GM21619 (cell line): ENCODE data around the gene DISC1.

ENCODE experiments used
- ATAC-seq: cut with Tn5 transposase; IDR thresholded peaks from one replicate; pipeline ENCODE4 v1.9.1; 2021; ENCODE audit not compliant: unreplicated experiment

The DISC1 gene

GRCh38 chr1:231972111-231972445, 345.5 kb downstream of the DISC1 start:
- no peak for ATAC-seq

DNA sequence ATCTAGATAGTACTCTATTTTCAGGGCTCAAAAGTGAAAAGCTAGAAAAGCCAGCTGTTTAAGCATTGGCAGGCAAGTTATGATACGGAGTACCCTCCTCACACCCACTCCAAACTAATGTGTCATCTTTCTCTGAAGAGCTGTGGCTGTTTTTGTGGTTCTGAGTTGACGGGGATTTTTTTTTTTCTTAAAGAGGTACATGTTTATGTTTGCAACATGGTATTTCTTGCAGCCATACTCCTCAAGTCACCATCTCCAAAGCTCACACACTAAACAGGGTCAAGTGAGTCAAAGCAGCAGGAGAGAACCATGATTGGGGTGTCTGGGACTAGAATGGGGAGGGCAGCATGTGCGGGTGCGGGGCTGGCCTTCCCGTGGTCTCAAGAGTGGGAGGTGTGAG, 347.2 kb downstream of the DISC1 start:
- ATAC-seq = no peak

- ATAC-seq = no peak
These were observed 349.6 kb downstream of the DISC1 start for GRCh38 chr1:231976231-231976630.

- no peak for ATAC-seq
These were observed 355.1 kb downstream of the DISC1 start for GRCh38 chr1:231981675-231982074.

- no peak for ATAC-seq
These were observed 356.4 kb downstream of the DISC1 start for GRCh38 chr1:231982871-231983587.

DNA sequence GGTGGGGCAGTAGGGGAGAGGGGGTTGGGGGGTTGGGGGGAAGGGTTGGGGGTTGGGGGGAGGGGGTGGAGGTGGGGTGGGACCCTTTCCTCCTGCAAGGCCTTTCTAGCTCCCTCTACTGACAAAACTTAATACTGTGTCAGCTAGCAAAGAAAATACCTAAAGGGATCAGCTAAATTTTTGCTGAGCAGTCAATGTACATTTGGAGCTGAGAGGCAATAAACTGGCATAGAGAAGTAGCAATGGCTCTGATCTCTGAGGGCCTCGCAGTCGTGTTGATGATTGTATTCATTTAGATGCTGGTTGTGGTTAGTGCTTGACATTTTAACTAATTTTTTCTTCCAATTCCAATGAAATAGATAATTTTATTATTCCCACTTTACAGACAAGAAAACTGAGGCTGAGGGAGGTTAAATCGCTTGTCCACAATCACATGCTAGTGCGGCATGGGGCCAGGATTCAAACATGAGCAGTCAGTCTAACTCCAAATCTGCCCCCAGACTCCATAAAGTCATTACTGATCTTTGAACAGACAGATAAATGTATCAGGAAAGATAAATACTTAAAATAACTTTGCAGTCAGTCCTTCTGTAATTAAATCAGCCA, 357.1 kb downstream of the DISC1 start:
- no peak for ATAC-seq

GRCh38 chr1:231985296-231986023, 358.9 kb downstream of the DISC1 start:
- no peak for ATAC-seq

DNA sequence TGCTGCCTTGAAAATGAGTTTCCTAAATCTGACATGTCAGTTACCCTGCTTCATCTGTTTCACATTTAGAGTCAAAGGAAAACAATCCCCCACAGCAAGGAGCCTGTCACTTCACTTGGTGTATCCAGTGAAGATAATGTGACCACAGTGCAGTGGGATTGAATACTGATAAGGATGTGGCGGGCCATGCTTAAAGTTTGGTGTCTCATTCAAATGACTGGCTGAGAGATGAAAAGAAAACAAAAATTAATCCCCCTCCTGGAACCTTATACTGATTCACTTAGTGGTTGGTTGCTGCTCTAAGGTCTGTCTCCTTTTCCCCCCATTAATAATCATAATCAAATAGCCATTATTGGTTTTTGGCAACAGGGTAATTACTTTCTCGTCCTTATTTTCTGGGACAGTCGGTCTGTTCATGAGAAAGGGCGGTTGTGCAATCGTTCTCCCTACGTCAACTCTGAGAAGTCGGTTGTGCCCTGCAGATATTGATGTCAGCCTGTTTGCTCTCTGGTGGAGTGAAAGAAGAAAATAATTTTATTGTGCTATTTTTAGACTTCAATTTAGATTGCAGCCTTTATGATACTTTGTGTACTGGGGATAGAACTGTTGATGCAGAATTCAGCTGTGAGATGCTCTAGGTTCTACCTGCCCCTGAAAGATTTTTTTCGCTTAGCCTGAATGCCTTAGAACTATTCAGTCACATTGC, 360.2 kb downstream of the DISC1 start:
- no peak for ATAC-seq

- no peak for ATAC-seq
These were observed 363.8 kb downstream of the DISC1 start for GRCh38 chr1:231990388-231990787.

GRCh38 chr1:231991231-231991630, 364.6 kb downstream of the DISC1 start:
- ATAC-seq = no peak

- ATAC-seq = no peak
These were observed 367.4 kb downstream of the DISC1 start for GRCh38 chr1:231993968-231994455.

- ATAC-seq = no peak
These were observed 372.2 kb downstream of the DISC1 start for GRCh38 chr1:231998791-231999190.

DNA sequence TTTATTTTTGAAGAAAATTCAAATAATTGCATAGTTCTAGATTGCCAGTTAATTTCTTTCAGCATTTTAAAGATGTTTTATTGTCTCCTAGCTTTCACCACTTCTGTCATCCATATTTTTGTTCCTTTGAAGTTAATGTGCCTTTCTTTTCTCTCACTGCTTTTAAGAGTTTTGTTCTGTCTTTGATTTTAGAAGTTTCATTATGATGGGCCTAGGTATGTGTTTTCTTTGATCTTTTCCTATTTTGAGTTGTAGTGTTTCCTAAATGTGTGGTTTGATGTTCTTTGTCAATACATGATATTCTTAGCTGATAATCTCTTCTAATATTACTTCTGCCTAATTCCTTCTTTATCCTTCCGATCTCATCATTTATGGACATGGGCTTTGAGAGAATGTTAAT, 378.7 kb downstream of the DISC1 start:
- ATAC-seq = no peak

DNA sequence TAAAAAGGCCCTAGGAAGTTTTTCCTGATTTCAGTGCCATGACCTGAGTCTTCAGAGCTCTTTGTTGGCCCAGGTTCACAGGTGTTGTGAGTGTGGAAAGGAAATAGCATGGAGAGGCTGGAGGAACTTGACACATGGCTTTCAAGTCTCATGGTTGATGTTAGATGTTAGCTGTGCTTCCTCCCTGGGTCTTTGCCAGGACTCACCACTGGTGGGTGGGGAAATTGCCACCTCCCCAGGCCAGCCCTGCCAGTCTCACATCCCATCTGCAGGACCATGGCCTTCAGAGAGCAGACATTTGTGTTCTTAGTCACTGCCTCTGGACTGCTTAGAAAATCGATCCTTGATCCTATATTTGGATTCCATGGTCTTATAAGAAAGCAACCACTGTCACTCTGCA, 383.2 kb downstream of the DISC1 start:
- ATAC-seq = no peak

GRCh38 chr1:232011961-232012360, 385.4 kb downstream of the DISC1 start:
- no peak for ATAC-seq

DNA sequence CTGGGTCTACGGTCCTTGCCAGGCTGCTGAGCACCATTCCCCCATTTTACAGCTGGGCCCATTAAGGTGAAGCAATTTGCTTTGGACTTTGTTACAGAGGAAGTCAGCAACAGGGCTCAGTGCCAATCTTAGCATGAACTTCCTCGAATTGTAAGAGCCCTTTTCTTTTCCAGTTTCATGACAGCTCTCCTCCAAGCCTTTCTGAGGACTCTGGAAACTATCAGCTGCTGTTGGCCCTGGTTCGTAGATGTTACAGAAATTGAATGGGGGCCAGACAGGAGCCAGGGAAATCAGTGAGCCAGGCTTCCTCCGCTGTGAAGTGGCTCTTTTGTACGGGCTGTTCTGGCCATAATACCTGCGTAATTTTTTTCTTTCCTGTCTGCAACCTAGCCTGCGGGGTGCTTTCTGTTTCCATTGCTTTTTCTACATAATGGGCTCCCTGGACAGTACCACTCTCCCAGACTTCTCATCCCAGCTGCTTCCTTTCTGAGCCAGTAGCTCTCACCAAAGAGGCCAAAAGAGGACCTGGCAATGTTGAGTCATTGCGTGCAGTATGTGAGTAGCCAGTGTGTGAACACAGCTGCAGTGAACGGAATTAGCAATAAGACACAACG, 386.3 kb downstream of the DISC1 start:
- no peak for ATAC-seq

DNA sequence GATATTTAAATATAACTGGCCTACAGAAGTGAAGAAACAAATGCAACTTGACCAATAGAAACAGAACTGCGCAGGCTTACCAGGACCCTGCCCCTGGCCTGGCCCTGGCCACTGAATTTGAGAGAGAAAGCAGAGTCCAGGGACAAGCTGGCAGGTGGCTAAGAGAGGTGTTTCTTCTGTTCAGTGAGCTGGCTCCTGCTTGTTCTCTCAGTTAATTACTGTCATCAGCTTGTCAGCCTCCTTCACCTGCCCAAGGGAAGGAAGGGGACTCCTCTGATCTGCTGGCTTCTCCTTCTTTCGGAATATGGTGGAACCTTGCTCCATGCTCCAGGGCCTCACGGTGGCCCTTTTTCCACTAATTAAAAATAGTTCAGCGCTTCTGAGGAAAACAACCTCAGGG, 388.4 kb downstream of the DISC1 start:
- no peak for ATAC-seq

DNA sequence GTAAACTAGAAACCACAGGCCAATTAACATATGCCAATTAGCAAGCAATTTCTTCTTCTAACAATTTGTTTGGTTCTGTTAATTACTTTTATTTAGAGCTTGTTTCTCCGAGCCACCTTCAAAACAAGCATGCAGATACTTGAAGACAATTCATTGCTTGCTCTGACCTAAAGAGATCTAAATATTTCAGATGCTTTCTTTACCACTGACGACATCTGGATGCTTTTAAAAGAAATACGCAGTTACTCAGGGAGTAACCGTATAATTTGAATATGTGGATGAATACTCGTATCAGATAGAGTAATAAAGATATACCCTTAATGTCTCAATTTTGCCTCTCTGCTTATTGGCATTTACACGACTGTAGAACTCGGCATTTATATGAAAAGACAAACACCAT, 390.0 kb downstream of the DISC1 start:
- ATAC-seq = no peak

DNA sequence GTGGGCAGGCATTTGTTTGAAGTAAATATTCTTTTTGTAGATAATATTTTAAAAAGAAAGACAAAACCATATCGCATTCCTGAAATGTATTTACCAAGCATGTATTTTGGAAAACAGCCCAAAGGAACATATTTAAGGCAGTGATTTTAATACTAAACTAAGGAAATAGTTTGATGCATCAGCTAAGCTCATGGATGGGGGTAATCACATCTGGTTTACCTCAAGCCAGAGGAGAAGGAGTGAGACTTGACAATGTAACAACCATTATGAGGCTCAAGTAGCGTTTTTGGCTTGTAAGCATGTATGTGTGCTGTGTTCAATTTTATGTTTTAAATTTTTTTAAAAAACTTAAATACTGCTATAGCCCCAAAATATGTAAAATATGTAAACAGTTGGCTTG, 390.5 kb downstream of the DISC1 start:
- ATAC-seq = no peak

- no peak for ATAC-seq
These were observed 391.2 kb downstream of the DISC1 start for GRCh38 chr1:232017759-232018158.
